ENCODE measurements around the gene DYRK1B. TPM values are rescaled to one million over a fixed set of nuclear protein-coding genes. Genes with fewer than 3 reads are reported as not detected.

The DYRK1B gene
- polyA plus RNA-seq, 1 donor from 2014 or later = 11.3 TPM

- peak overlapping the region; percentile 100 for H3K27ac ChIP-seq (ENCODE audit: low read length)
- H3K4me3 ChIP-seq (ENCODE audit: low read length) = peak overlapping the region; percentile 96
- H3K79me2 ChIP-seq (replicated peaks; ENCODE audit: insufficient read depth, low read length) = peaks cover 28% of the 10 kb centered on the region
- peaks cover 14% of the 10 kb centered on the region for H3K36me3 ChIP-seq (ENCODE audit: insufficient read depth, low read length)
- TF ChIP-seq SMC3 (conservative IDR thresholded peaks at IDR 0.05; ENCODE audit: poor library complexity) (no peak), CTCF (IDR thresholded peaks at IDR 0.05; ENCODE audit: poor library complexity, severe bottlenecking) (no peak), POLR2AphosphoS5 (IDR thresholded peaks at IDR 0.05) (no peak), MXI1 (conservative IDR thresholded peaks at IDR 0.05; ENCODE audit: poor library complexity, severe bottlenecking) (no peak), RAD21 (conservative IDR thresholded peaks at IDR 0.05) (no peak), EZH2 (IDR thresholded peaks at IDR 0.05; ENCODE audit: borderline replicate concordance, insufficient read depth, low read length, poor library complexity, severe bottlenecking) (no peak), REST (IDR thresholded peaks at IDR 0.05; ENCODE audit: borderline replicate concordance) (no peak), TAF1 (IDR thresholded peaks at IDR 0.05; ENCODE audit: low read depth) (no peak), EP300 (conservative IDR thresholded peaks at IDR 0.05; ENCODE audit: poor library complexity, severe bottlenecking) (no peak)
- H3K9me3 ChIP-seq (ENCODE audit: low read length) = no peaks in the 10 kb centered on the region
- peak overlapping the region; percentile 99 for H3K4me2 ChIP-seq (ENCODE audit: low read length)
- H3K9ac ChIP-seq (ENCODE audit: low read length) = peak overlapping the region; percentile 100
- H3K9me2 ChIP-seq (ENCODE audit: insufficient read depth, low read length) = no peaks in the 10 kb centered on the region
- no peaks in the 10 kb centered on the region for H3F3A ChIP-seq (ENCODE audit: insufficient read depth, low read length, poor library complexity, severe bottlenecking)
- no peaks in the 10 kb centered on the region for H4K20me1 ChIP-seq (ENCODE audit: insufficient read depth)
- no peak overlapping the region for H2AFZ ChIP-seq (ENCODE audit: low read depth, low read length)
- H3K27me3 ChIP-seq (ENCODE audit: insufficient read depth, low read depth, low read length) = no peaks in the 10 kb centered on the region
These were observed 1.4 kb downstream of the DYRK1B start for GRCh38 chr19:39832341-39833083.

- H3K4me2 ChIP-seq (ENCODE audit: low read length) = no peak overlapping the region
- H3K27me3 ChIP-seq (ENCODE audit: insufficient read depth, low read depth, low read length) = no peaks in the 10 kb centered on the region
- no peak overlapping the region for H3K9ac ChIP-seq (ENCODE audit: low read length)
- peaks cover 14% of the 10 kb centered on the region for H3K36me3 ChIP-seq (ENCODE audit: insufficient read depth, low read length)
- H3K79me2 ChIP-seq (replicated peaks; ENCODE audit: insufficient read depth, low read length) = peaks cover 28% of the 10 kb centered on the region
- no peaks in the 10 kb centered on the region for H3F3A ChIP-seq (ENCODE audit: insufficient read depth, low read length, poor library complexity, severe bottlenecking)
- H3K9me2 ChIP-seq (ENCODE audit: insufficient read depth, low read length) = no peaks in the 10 kb centered on the region
- H3K9me3 ChIP-seq (ENCODE audit: low read length) = no peaks in the 10 kb centered on the region
- H2AFZ ChIP-seq (ENCODE audit: low read depth, low read length) = no peak overlapping the region
- peak overlapping the region; percentile 96 for H3K4me3 ChIP-seq (ENCODE audit: low read length)
- H3K27ac ChIP-seq (ENCODE audit: low read length) = peak overlapping the region; percentile 100
- TF ChIP-seq POLR2AphosphoS5 (IDR thresholded peaks at IDR 0.05) (no peak), EP300 (conservative IDR thresholded peaks at IDR 0.05; ENCODE audit: poor library complexity, severe bottlenecking) (no peak), EZH2 (IDR thresholded peaks at IDR 0.05; ENCODE audit: borderline replicate concordance, insufficient read depth, low read length, poor library complexity, severe bottlenecking) (no peak), CTCF (IDR thresholded peaks at IDR 0.05; ENCODE audit: poor library complexity, severe bottlenecking) (no peak), SMC3 (conservative IDR thresholded peaks at IDR 0.05; ENCODE audit: poor library complexity) (no peak)
- no peaks in the 10 kb centered on the region for H4K20me1 ChIP-seq (ENCODE audit: insufficient read depth)
These were observed 2.3 kb downstream of the DYRK1B start for GRCh38 chr19:39831679-39832078.
